Measurements from ENCODE around the gene IFNB1.

Gene IFNB1

DNA sequence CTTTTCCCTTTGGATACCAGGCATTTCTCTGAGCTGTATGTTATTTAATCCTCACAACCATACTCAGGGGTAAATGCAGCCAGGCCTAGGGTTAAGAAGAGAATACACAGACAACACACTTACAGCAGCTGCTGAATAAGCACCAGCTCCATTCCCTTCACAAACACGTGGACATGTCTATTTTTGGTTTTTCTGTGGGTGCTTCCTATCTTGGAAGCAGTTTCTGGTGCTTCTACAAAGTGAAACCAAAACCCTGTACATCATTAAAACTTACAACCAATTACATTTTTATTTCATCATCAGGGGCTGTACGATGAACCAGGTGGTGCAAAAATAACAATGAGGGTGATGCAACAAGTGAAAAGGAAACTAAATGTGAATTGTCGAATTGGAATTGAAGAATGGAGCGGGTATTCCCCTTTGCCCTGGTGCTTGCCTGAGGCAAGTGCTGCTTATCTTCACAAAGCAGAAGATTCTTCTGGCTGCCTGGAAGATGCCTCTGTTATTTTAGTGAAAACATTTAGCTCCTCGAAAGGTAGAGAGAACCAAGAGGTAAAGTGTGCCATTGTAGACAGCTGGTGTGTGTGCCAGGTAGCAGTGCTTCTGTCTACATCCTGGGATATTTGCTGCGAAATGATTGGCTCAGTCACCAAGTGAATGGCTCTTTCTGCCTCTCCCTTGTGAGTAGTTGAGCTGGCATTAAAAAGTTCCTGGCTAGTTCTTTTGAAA lies 18.6 kb upstream of the IFNB1 start:
- Mint-ChIP-seq H3K4me1 (no peaks in the 10 kb centered on the region), H3K36me3 (ENCODE audit: low read depth) (no peaks in the 10 kb centered on the region), H3K9me3 (no peaks in the 10 kb centered on the region), H3K4me3 (no peak overlapping the region), H3K27me3 (ENCODE audit: low read depth, poor library complexity) (no peaks in the 10 kb centered on the region), H3K27ac (no peak overlapping the region)
- TF ChIP-seq, protein P1, sequence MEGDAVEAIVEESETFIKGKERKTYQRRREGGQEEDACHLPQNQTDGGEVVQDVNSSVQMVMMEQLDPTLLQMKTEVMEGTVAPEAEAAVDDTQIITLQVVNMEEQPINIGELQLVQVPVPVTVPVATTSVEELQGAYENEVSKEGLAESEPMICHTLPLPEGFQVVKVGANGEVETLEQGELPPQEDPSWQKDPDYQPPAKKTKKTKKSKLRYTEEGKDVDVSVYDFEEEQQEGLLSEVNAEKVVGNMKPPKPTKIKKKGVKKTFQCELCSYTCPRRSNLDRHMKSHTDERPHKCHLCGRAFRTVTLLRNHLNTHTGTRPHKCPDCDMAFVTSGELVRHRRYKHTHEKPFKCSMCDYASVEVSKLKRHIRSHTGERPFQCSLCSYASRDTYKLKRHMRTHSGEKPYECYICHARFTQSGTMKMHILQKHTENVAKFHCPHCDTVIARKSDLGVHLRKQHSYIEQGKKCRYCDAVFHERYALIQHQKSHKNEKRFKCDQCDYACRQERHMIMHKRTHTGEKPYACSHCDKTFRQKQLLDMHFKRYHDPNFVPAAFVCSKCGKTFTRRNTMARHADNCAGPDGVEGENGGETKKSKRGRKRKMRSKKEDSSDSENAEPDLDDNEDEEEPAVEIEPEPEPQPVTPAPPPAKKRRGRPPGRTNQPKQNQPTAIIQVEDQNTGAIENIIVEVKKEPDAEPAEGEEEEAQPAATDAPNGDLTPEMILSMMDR (IDR thresholded peaks at IDR 0.05), result no peak
- no peak for DNase-seq

DNA sequence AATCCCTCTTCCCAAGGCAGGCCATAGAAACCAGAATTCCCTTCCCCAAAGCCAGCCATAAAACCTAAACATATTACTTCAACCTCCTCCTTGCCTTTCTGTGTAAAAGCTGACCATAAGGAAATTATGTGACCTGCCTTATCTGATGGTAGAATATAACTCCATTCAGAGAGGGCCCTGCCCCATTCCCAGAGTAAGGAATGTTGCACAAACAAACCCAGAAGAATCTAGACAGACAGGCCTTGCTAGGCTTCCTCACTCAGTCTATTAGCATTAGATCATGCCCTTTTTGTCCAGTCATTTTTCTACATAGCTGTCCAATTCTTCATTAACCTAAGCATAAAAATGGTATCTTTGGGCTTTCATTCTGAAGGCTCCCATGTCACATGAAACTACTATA lies 17.8 kb upstream of the IFNB1 start:
- Mint-ChIP-seq H3K4me3 (no peak overlapping the region), H3K36me3 (ENCODE audit: low read depth) (no peaks in the 10 kb centered on the region), H3K27me3 (ENCODE audit: low read depth, poor library complexity) (no peaks in the 10 kb centered on the region), H3K4me1 (no peaks in the 10 kb centered on the region), H3K9me3 (no peaks in the 10 kb centered on the region), H3K27ac (no peak overlapping the region)
- no peak for DNase-seq
- TF ChIP-seq, protein P1 (IDR thresholded peaks at IDR 0.05), result no peak

DNA sequence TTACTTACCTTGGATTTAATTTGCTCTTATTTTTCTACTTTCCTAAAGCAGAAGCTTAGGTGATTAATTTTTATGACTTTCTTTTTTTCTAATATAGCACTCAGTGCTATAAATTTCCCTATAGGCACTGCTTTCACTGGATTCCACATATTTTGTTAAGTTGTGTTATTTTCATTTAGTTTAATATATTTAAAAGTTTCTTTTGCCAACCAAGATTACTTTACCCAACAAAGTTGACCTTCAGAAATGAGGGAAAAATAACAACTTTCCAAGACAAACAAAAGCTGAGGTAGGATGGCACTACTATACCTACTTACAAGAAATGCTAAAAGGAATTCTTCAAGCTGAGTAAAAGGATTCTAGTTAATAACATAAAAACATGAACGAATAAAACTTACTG lies 8.8 kb upstream of the IFNB1 start:
- TF ChIP-seq, protein P1 (IDR thresholded peaks at IDR 0.05), result no peak

DNA sequence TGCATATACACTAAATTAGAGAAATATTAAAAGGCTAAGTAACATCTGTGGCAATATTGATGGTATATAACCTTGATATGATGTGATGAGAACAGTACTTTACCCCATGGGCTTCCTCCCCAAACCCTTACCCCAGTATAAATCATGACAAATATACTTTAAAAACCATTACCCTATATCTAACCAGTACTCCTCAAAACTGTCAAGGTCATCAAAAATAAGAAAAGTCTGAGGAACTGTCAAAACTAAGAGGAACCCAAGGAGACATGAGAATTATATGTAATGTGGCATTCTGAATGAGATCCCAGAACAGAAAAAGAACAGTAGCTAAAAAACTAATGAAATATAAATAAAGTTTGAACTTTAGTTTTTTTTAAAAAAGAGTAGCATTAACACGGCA lies 7.3 kb upstream of the IFNB1 start:
- no peaks in the 10 kb centered on the region for H3K36me3 Mint-ChIP-seq (ENCODE audit: low read depth)
- TF ChIP-seq, protein P1 (IDR thresholded peaks at IDR 0.05), result no peak
- H3K27ac Mint-ChIP-seq, result no peak overlapping the region
- no peak overlapping the region for H3K4me3 Mint-ChIP-seq
- peaks cover 4% of the 10 kb centered on the region for H3K27me3 Mint-ChIP-seq (ENCODE audit: low read depth, poor library complexity)
- H3K4me1 Mint-ChIP-seq, result no peaks in the 10 kb centered on the region
- H3K9me3 Mint-ChIP-seq, result peaks cover 37% of the 10 kb centered on the region
- no peak for DNase-seq

More for the DNA sequence above, 8.8 kb upstream of the IFNB1 start:
- H3K4me1 Mint-ChIP-seq, result no peaks in the 10 kb centered on the region
- no peak for DNase-seq
- H3K9me3 Mint-ChIP-seq, result peaks cover 34% of the 10 kb centered on the region
- no peaks in the 10 kb centered on the region for H3K36me3 Mint-ChIP-seq (ENCODE audit: low read depth)
- H3K27ac Mint-ChIP-seq, result no peak overlapping the region
- H3K27me3 Mint-ChIP-seq (ENCODE audit: low read depth, poor library complexity), result peaks cover 4% of the 10 kb centered on the region
- no peak overlapping the region for H3K4me3 Mint-ChIP-seq

DNA sequence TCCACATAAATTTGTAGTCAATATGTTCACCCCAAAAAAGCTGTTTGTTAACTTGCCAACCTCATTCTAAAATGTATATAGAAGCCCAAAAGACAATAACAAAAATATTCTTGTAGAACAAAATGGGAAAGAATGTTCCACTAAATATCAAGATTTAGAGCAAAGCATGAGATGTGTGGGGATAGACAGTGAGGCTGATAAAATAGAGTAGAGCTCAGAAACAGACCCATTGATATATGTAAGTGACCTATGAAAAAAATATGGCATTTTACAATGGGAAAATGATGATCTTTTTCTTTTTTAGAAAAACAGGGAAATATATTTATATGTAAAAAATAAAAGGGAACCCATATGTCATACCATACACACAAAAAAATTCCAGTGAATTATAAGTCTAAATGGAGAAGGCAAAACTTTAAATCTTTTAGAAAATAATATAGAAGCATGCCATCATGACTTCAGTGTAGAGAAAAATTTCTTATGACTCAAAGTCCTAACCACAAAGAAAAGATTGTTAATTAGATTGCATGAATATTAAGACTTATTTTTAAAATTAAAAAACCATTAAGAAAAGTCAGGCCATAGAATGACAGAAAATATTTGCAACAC lies 6.6 kb upstream of the IFNB1 start:
- TF ChIP-seq, protein P1 (IDR thresholded peaks at IDR 0.05), result no peak
- H3K27me3 Mint-ChIP-seq (ENCODE audit: low read depth, poor library complexity), result peaks cover 4% of the 10 kb centered on the region
- no peak overlapping the region for H3K4me3 Mint-ChIP-seq
- H3K9me3 Mint-ChIP-seq, result peaks cover 37% of the 10 kb centered on the region
- no peaks in the 10 kb centered on the region for H3K36me3 Mint-ChIP-seq (ENCODE audit: low read depth)
- no peak for DNase-seq
- H3K4me1 Mint-ChIP-seq, result no peaks in the 10 kb centered on the region
- H3K27ac Mint-ChIP-seq, result no peak overlapping the region

DNA sequence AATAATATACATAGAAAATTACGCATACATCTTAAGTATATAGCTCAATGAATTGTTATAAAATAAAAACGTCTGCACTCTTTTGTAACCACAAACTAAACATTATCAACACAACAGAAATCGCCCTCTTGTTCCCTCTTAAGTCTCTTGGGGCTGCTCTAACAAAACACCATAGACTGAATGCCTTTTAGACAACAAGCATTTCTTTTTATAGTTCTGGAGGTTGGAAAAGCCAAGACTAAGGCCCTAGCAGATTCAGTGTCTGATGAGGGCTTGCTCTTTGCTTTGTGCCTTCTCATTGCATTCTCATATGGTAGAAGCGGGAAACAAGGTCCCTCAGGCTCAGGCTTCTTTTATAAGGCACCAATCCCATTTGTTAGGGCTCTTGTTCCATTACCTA lies 4.9 kb upstream of the IFNB1 start:
- TF ChIP-seq, protein P1 (IDR thresholded peaks at IDR 0.05), result no peak
- H3K4me3 Mint-ChIP-seq, result no peak overlapping the region

More for the DNA sequence above, 4.9 kb upstream of the IFNB1 start:
- peaks cover 4% of the 10 kb centered on the region for H3K27me3 Mint-ChIP-seq (ENCODE audit: low read depth, poor library complexity)
- no peak overlapping the region for H3K27ac Mint-ChIP-seq
- H3K9me3 Mint-ChIP-seq, result peaks cover 28% of the 10 kb centered on the region
- DNase-seq, result no peak
- H3K36me3 Mint-ChIP-seq (ENCODE audit: low read depth), result no peaks in the 10 kb centered on the region
- no peaks in the 10 kb centered on the region for H3K4me1 Mint-ChIP-seq
